ENCODE results near the gene CLDN4.

Gene CLDN4

GRCh38 chr7:73882047-73882402 is 51.2 kb downstream of the CLDN4 start:
- TF ChIP-seq ZFX (IDR thresholded peaks at IDR 0.05; ENCODE audit: borderline replicate concordance), result no peak
- TF ChIP-seq CTCF (IDR thresholded peaks at IDR 0.05), result no peak

More at GRCh38 chr7:73882047-73882402, 51.2 kb downstream of the CLDN4 start:
- no peak overlapping the region for H3K27ac ChIP-seq
